WTC11 (cell line): ENCODE data around the gene FNDC3B. TPM values are rescaled to one million over a fixed set of nuclear protein-coding genes. Genes with fewer than 3 reads are reported as not detected.
"Not testable (repeated sequence)": the region's sequence is repeated elsewhere in the genome, so short reads cannot be mapped to it uniquely, and the experiment has no call there.

ENCODE experiments used
- ATAC-seq: fragments of 200-7000 bp; cut with Tn5 transposase; 2 replicates; pipeline ENCODE4 v1.10.0; 2021; ENCODE audit warnings: mild to moderate bottlenecking, moderate library complexity
- CTCF ChIA-PET: fragments of 300-600 bp; sonication (Branson Sonifier 250); formaldehyde crosslinking; loops from one replicate; lab custom pipeline; 2021; ENCODE audit warnings: antibody characterized with exemption; lab: Charles Lee
- POLR2A ChIA-PET: fragments of 350-600 bp; sonication (Branson Sonifier 250); formaldehyde crosslinking; loops from one replicate; lab custom pipeline; 2021; ENCODE audit warnings: antibody characterized with exemption; lab: Charles Lee
- DNase-seq: peaks from one replicate; pipeline ENCODE4 v3.0.0; 2021; ENCODE audit warnings: low spot score
- H3K27ac Mint-ChIP-seq: 2 replicates; pipeline ENCODE4 v1.8.0; 2021; ENCODE audit warnings: mixed read lengths
- H3K27me3 Mint-ChIP-seq: 2 replicates; pipeline ENCODE4 v1.8.0; 2021; ENCODE audit warnings: low read depth, mild to moderate bottlenecking, moderate library complexity, mixed read lengths
- H3K36me3 Mint-ChIP-seq: 2 replicates; pipeline ENCODE4 v1.8.0; 2021; ENCODE audit warnings: mixed read lengths
- H3K4me1 Mint-ChIP-seq: 2 replicates; pipeline ENCODE4 v1.8.0; 2022; ENCODE audit warnings: mixed read lengths
- H3K4me3 Mint-ChIP-seq: 2 replicates; pipeline ENCODE4 v1.8.0; 2021; ENCODE audit warnings: mild to moderate bottlenecking, moderate library complexity, mixed read lengths
- H3K9me3 Mint-ChIP-seq: 2 replicates; pipeline ENCODE4 v1.8.0; 2021; ENCODE audit warnings: mixed read lengths
- ATF3 ChIP-seq: sonication (generic); formaldehyde crosslinking; conservative IDR thresholded peaks from 2 replicates; pipeline ENCODE4 v1.8.1; 2022; ENCODE audit warnings: mild to moderate bottlenecking, missing genetic modification reagents
- CBFB ChIP-seq: sonication (generic); formaldehyde crosslinking; IDR thresholded peaks from 2 replicates; pipeline ENCODE4 v1.8.1; 2022; ENCODE audit warnings: mild to moderate bottlenecking, low read depth, missing genetic modification reagents
- CREM ChIP-seq: sonication (generic); formaldehyde crosslinking; IDR thresholded peaks from 2 replicates; pipeline ENCODE4 v1.8.1; 2022; ENCODE audit warnings: mild to moderate bottlenecking, missing genetic modification reagents, moderate library complexity
- EMX1 ChIP-seq: fragments of 250-450 bp; sonication (Bioruptor Pico); IDR thresholded peaks from 2 replicates; pipeline ENCODE4 v1.8.0; 2021; ENCODE audit warnings: mild to moderate bottlenecking
- ERG ChIP-seq: fragments of 250-450 bp; sonication (Bioruptor Pico); IDR thresholded peaks from 2 replicates; pipeline ENCODE4 v1.8.0; 2021; ENCODE audit warnings: mild to moderate bottlenecking
- FOXJ3 ChIP-seq: sonication (generic); formaldehyde crosslinking; IDR thresholded peaks from 2 replicates; pipeline ENCODE4 v1.9.0; 2021; ENCODE audit warnings: missing genetic modification reagents, mild to moderate bottlenecking, borderline replicate concordance
- GTF2I ChIP-seq: fragments of 250-450 bp; sonication (Bioruptor Pico); conservative IDR thresholded peaks from 2 replicates; pipeline ENCODE4 v1.4.0; 2021; ENCODE audit warnings: mild to moderate bottlenecking
- HMGA2 ChIP-seq: fragments of 250-450 bp; sonication (Bioruptor Pico); IDR thresholded peaks from 2 replicates; pipeline ENCODE4 v1.4.0; 2021; ENCODE audit warnings: mild to moderate bottlenecking, moderate library complexity
- JAZF1 ChIP-seq: fragments of 250-450 bp; sonication (Bioruptor Pico); IDR thresholded peaks from 2 replicates; pipeline ENCODE4 v1.9.0; 2021; ENCODE audit warnings: moderate library complexity, mild to moderate bottlenecking, inconsistent platforms
- KAT7 ChIP-seq: sonication (generic); formaldehyde crosslinking; IDR thresholded peaks from 2 replicates; pipeline ENCODE4 v1.8.1; 2023; ENCODE audit warnings: missing genetic modification reagents, mild to moderate bottlenecking, borderline replicate concordance
- MAX ChIP-seq: sonication (generic); formaldehyde crosslinking; IDR thresholded peaks from 2 replicates; pipeline ENCODE4 v1.8.0; 2022; ENCODE audit warnings: mild to moderate bottlenecking, missing genetic modification reagents
- NFE2L1 ChIP-seq: sonication (generic); formaldehyde crosslinking; IDR thresholded peaks from 2 replicates; pipeline ENCODE4 v1.8.1; 2023; ENCODE audit warnings: missing genetic modification reagents
- NR2C2 ChIP-seq: sonication (generic); formaldehyde crosslinking; IDR thresholded peaks from 2 replicates; pipeline ENCODE4 v1.8.0; 2022; ENCODE audit warnings: mild to moderate bottlenecking, missing genetic modification reagents
- PRRX2 ChIP-seq: fragments of 250-450 bp; sonication (Bioruptor Pico); IDR thresholded peaks from 2 replicates; pipeline ENCODE4 v1.8.0; 2021; ENCODE audit warnings: mild to moderate bottlenecking
- RORB ChIP-seq: fragments of 250-450 bp; sonication (Bioruptor Pico); IDR thresholded peaks from 2 replicates; pipeline ENCODE4 v1.9.0; 2021; ENCODE audit warnings: mild to moderate bottlenecking
- SMAD4 ChIP-seq: sonication (generic); formaldehyde crosslinking; IDR thresholded peaks from 2 replicates; pipeline ENCODE4 v1.8.0; 2022; ENCODE audit warnings: mild to moderate bottlenecking, missing genetic modification reagents
- TCF7 ChIP-seq: sonication (generic); formaldehyde crosslinking; IDR thresholded peaks from 2 replicates; pipeline ENCODE4 v1.8.0; 2022; ENCODE audit warnings: mild to moderate bottlenecking, low read depth, missing genetic modification reagents, moderate library complexity
- TEAD4 ChIP-seq: sonication (generic); formaldehyde crosslinking; IDR thresholded peaks from 2 replicates; pipeline ENCODE4 v1.8.0; 2022; ENCODE audit warnings: mild to moderate bottlenecking, missing genetic modification reagents
- USF1 ChIP-seq: sonication (generic); formaldehyde crosslinking; IDR thresholded peaks from 2 replicates; pipeline ENCODE4 v1.8.0; 2022; ENCODE audit warnings: mild to moderate bottlenecking, missing genetic modification reagents
- ZMAT4 ChIP-seq: fragments of 250-450 bp; sonication (Bioruptor Pico); IDR thresholded peaks from 2 replicates; pipeline ENCODE4 v1.9.0; 2021; ENCODE audit warnings: mild to moderate bottlenecking
- ZNF281 ChIP-seq: sonication (generic); formaldehyde crosslinking; IDR thresholded peaks from 2 replicates; pipeline ENCODE4 v1.8.0; 2023; ENCODE audit warnings: mild to moderate bottlenecking, missing genetic modification reagents
- ZNF423 ChIP-seq: fragments of 250-450 bp; sonication (Bioruptor Pico); IDR thresholded peaks from 2 replicates; pipeline ENCODE4 v2.1.2; 2022; ENCODE audit warnings: mild to moderate bottlenecking, moderate library complexity
- ZSCAN18 ChIP-seq: fragments of 250-450 bp; sonication (Bioruptor Pico); IDR thresholded peaks from 2 replicates; pipeline ENCODE4 v2.1.2; 2022; ENCODE audit warnings: mild to moderate bottlenecking, moderate library complexity
- total RNA-seq: library from RNA; stranded (reverse); gene quantifications from 3 replicates; pipeline ENCODE4 v1.2.3, GENCODE V29; 2021

Gene FNDC3B
- total RNA-seq, 1 experiment from 2014 or later = 42.8 TPM

GRCh38 chr3:172241405-172241804, 202.0 kb downstream of the FNDC3B start (continued):
- TF ChIP-seq USF1 (CRISPR knock-in tag) (no peak), RORB (CRISPR knock-in tag) (no peak), ATF3 (CRISPR knock-in tag) (no peak), ZNF281 (CRISPR knock-in tag) (no peak)

- peaks cover 52% of the 10 kb centered on the region for H3K9me3 Mint-ChIP-seq
- ATAC-seq, H3K27ac Mint-ChIP-seq, POLR2A ChIA-PET, H3K27me3 Mint-ChIP-seq, CTCF ChIA-PET, DNase-seq, H3K4me3 Mint-ChIP-seq: not testable (repeated sequence)
- peaks cover 12% of the 10 kb centered on the region for H3K4me1 Mint-ChIP-seq
- H3K36me3 Mint-ChIP-seq = peaks cover 54% of the 10 kb centered on the region
Observed at GRCh38 chr3:172242471-172242870, 203.1 kb downstream of the FNDC3B start.

GRCh38 chr3:172243376-172243775, 204.0 kb downstream of the FNDC3B start:
- H3K9me3 Mint-ChIP-seq = peaks cover 51% of the 10 kb centered on the region
- H3K4me1 Mint-ChIP-seq = peaks cover 21% of the 10 kb centered on the region
- POLR2A ChIA-PET, H3K4me3 Mint-ChIP-seq, DNase-seq, H3K27ac Mint-ChIP-seq, CTCF ChIA-PET, H3K27me3 Mint-ChIP-seq, ATAC-seq: not testable (repeated sequence)
- H3K36me3 Mint-ChIP-seq = peaks cover 56% of the 10 kb centered on the region

GRCh38 chr3:172244011-172244410, 204.6 kb downstream of the FNDC3B start:
- Mint-ChIP-seq H3K4me3 (no peak overlapping the region), H3K9me3 (peaks cover 46% of the 10 kb centered on the region), H3K4me1 (peaks cover 24% of the 10 kb centered on the region), H3K27ac (no peak overlapping the region), H3K36me3 (peaks cover 51% of the 10 kb centered on the region), H3K27me3 (no peaks in the 10 kb centered on the region)
- POLR2A ChIA-PET = no interaction called here
- ATAC-seq (no peak), DNase-seq (no peak)
- no peak for TF ChIP-seq GTF2I
- TF ChIP-seq NFE2L1 (CRISPR knock-in tag) = no peak
- TF ChIP-seq CREM (CRISPR knock-in tag) = no peak
- no peak for TF ChIP-seq FOXJ3
- no peak for TF ChIP-seq ZMAT4 (CRISPR knock-in tag)
- TF ChIP-seq KAT7 (CRISPR knock-in tag) = no peak
- no peak for TF ChIP-seq ZNF281 (CRISPR knock-in tag)
- no peak for TF ChIP-seq EMX1 (CRISPR knock-in tag)
- TF ChIP-seq CBFB (CRISPR knock-in tag) = no peak
- TF ChIP-seq PRRX2 (CRISPR knock-in tag) = no peak
- no peak for TF ChIP-seq ERG (CRISPR knock-in tag)
- no peak for TF ChIP-seq JAZF1 (CRISPR knock-in tag)
- TF ChIP-seq HMGA2 (CRISPR knock-in tag) = no peak
- no peak for TF ChIP-seq SMAD4 (CRISPR knock-in tag)
- TF ChIP-seq ZNF423 (CRISPR knock-in tag) = no peak
- TF ChIP-seq NR2C2 (CRISPR knock-in tag) = no peak
- no peak for TF ChIP-seq ZSCAN18 (CRISPR knock-in tag)
- TF ChIP-seq TEAD4 (CRISPR knock-in tag) = no peak
- TF ChIP-seq MAX = no peak
- TF ChIP-seq TCF7 = no peak
- CTCF ChIA-PET = no interaction called here
